CD4-positive, alpha-beta T cell (primary cell): Measurements from ENCODE around the gene MGAT5B. TPM values are rescaled to one million over a fixed set of nuclear protein-coding genes. Genes with fewer than 3 reads are reported as not detected.

Experiments used
- ATAC-seq: fragments of 200-7000 bp; cut with Tn5 transposase; one replicate; pipeline ENCODE4 v1.10.0; 2022; ENCODE audit warnings: mild to moderate bottlenecking; ENCODE audit not compliant: poor library complexity
- CTCF ChIA-PET: fragments of 350-600 bp; sonication (Branson Sonifier 250); formaldehyde crosslinking; loops from one replicate; lab custom pipeline; 2021; ENCODE audit warnings: antibody characterized with exemption, inconsistent platforms; lab: Charles Lee
- POLR2A ChIA-PET: fragments of 350-600 bp; sonication (Branson Sonifier 250); formaldehyde crosslinking; loops from one replicate; lab custom pipeline; 2021; ENCODE audit warnings: antibody characterized with exemption, inconsistent platforms; lab: Charles Lee
- DNase-seq, 14 experiments: peaks; one replicate each; pipeline ENCODE4 v3.0.0-alpha.2; 2013 to 2020; ENCODE audit warnings: mixed read lengths in 2 of 14
- H3K27ac ChIP-seq, 2 donors: one replicate each; pipeline versions ENCODE4 v1.5.1 to v1.7.0; 2013; ENCODE audit warnings: low read length in 2 of 2, low read depth in 1 of 2, mild to moderate bottlenecking in 1 of 2
- H3K27me3 ChIP-seq, 2 experiments: 1 replicate in 1 of 2; 2 replicates in 1 of 2; pipeline versions ENCODE4 v1.6.1 to v1.7.0; 2013; ENCODE audit warnings: low read length in 2 of 2, control low read depth in 1 of 2, mild to moderate bottlenecking in 1 of 2, moderate library complexity in 1 of 2; ENCODE audit not compliant: insufficient read depth in 2 of 2, control insufficient read depth in 1 of 2
- H3K36me3 ChIP-seq: one replicate; pipeline ENCODE4 v1.6.1; 2013; ENCODE audit warnings: low read length, control low read depth; ENCODE audit not compliant: insufficient read depth
- H3K4me1 ChIP-seq: one replicate; pipeline ENCODE4 v1.6.1; 2013; ENCODE audit warnings: low read length, control low read depth; ENCODE audit not compliant: insufficient read depth
- H3K4me3 ChIP-seq: one replicate; pipeline ENCODE4 v1.5.1; 2013; ENCODE audit warnings: mild to moderate bottlenecking, low read length, moderate library complexity
- H3K9me3 ChIP-seq, 2 experiments: 1 replicate in 1 of 2; 2 replicates in 1 of 2; pipeline versions ENCODE4 v1.6.1 to v1.7.0; 2013; ENCODE audit warnings: low read length in 2 of 2, mild to moderate bottlenecking in 2 of 2, control low read depth in 1 of 2, moderate library complexity in 1 of 2; ENCODE audit not compliant: control insufficient read depth in 1 of 2, insufficient read depth in 1 of 2
- H3K27ac Mint-ChIP-seq: one replicate; pipeline ENCODE4 v1.8.0; 2020; ENCODE audit warnings: mixed read lengths
- H3K27me3 Mint-ChIP-seq: one replicate; pipeline ENCODE4 v1.8.0; 2021; ENCODE audit warnings: mixed read lengths
- H3K36me3 Mint-ChIP-seq: one replicate; pipeline ENCODE4 v1.8.0; 2021; ENCODE audit warnings: low read depth, mixed read lengths
- H3K4me1 Mint-ChIP-seq: one replicate; pipeline ENCODE4 v1.8.0; 2021; ENCODE audit warnings: low read depth, mixed read lengths
- H3K4me3 Mint-ChIP-seq: one replicate; pipeline ENCODE4 v1.8.0; 2020; ENCODE audit warnings: mild to moderate bottlenecking, mixed read lengths
- H3K9me3 Mint-ChIP-seq: one replicate; pipeline ENCODE4 v1.8.0; 2020; ENCODE audit warnings: mixed read lengths
- intact Hi-C, 2 experiments: fragments of 100-400 bp; cut with DNase I in 1 of 2; cut with micrococcal nuclease in 1 of 2; formaldehyde crosslinking; loops; one replicate each; pipeline versions ENCODE4 v1.15.1 to v1.9.0; 2023 to 2025; cut with DNase I, micrococcal nuclease
- total RNA-seq, 174 experiments: library from RNA in 2 of 174; stranded (reverse) in 2 of 174; gene quantifications; one replicate each; pipeline ENCODE4 v1.2.3 and lab custom pipeline; 2021 to 2026
- TF ChIP-seq, protein P1 (sequence below): fragments of 200-600 bp; IDR thresholded peaks from one replicate; pipeline ENCODE4 v1.8.0; 2022; ENCODE audit warnings: antibody characterized with exemption, mild to moderate bottlenecking

Gene MGAT5B
- total RNA-seq, 2 experiments from 2014 or later, result 0.28 to 0.77 TPM

DNA sequence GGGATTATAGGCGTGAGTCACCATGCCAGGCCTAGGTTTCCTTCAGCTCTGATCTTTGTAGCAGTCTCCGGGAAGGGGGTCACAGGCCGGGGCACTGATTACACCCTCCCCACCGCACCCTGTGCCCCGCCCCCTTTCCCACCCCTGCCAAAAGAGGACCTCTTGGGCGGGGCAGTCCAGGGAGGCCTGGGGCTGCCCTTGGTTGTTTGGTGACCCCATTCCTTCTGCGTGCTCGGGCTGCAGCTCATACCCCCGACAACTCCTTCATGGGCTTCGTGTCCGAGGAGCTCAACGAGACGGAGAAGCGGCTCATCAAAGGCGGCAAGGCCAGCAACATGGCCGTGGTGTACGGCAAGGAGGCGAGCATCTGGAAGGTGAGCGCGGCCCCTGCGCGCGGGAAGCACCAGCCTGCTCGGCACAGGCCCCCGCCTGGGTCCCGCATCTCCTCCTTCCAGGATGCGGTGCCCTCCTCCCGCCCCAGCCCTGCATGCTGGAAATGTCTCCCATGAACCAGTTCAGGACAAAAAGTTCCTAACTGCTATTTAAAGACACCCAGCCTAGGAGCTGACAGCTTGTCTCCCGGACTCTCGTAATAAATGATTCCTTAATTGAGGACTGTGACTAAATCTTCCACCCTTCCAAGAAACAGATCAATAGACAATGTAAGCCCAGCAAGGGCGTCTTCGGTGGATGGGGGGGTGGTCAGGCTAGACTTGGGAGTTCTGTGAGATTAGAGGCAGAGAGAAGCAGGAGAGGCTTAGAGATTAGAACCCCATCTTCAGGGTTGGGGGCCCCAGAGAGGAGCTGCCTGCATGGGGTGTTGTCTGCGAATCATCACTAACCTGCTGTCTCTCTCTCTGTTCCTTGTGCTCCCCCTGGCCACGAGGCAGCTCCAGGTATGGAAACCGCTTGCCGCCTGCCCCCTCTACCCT lies 64.5 kb downstream of the MGAT5B start:
- Mint-ChIP-seq H3K27me3 (no peaks in the 10 kb centered on the region), H3K4me1 (no peaks in the 10 kb centered on the region), H3K27ac (no peak overlapping the region), H3K4me3 (no peak overlapping the region), H3K36me3 (no peaks in the 10 kb centered on the region), H3K9me3 (no peaks in the 10 kb centered on the region)
- DNase-seq (no peak), ATAC-seq (no peak)
- H3K4me1 ChIP-seq, result no peaks in the 10 kb centered on the region
- H3K36me3 ChIP-seq, result no peaks in the 10 kb centered on the region
- H3K27ac ChIP-seq, result no peak overlapping the region
- POLR2A ChIA-PET, result no interaction called here
- TF ChIP-seq, protein P1, sequence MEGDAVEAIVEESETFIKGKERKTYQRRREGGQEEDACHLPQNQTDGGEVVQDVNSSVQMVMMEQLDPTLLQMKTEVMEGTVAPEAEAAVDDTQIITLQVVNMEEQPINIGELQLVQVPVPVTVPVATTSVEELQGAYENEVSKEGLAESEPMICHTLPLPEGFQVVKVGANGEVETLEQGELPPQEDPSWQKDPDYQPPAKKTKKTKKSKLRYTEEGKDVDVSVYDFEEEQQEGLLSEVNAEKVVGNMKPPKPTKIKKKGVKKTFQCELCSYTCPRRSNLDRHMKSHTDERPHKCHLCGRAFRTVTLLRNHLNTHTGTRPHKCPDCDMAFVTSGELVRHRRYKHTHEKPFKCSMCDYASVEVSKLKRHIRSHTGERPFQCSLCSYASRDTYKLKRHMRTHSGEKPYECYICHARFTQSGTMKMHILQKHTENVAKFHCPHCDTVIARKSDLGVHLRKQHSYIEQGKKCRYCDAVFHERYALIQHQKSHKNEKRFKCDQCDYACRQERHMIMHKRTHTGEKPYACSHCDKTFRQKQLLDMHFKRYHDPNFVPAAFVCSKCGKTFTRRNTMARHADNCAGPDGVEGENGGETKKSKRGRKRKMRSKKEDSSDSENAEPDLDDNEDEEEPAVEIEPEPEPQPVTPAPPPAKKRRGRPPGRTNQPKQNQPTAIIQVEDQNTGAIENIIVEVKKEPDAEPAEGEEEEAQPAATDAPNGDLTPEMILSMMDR, result no peak
- CTCF ChIA-PET, result no interaction called here
- no peaks in the 10 kb centered on the region for H3K9me3 ChIP-seq
- H3K4me3 ChIP-seq, result no peak overlapping the region
- no peaks in the 10 kb centered on the region for H3K27me3 ChIP-seq
- intact Hi-C loops, result no loop called here

DNA sequence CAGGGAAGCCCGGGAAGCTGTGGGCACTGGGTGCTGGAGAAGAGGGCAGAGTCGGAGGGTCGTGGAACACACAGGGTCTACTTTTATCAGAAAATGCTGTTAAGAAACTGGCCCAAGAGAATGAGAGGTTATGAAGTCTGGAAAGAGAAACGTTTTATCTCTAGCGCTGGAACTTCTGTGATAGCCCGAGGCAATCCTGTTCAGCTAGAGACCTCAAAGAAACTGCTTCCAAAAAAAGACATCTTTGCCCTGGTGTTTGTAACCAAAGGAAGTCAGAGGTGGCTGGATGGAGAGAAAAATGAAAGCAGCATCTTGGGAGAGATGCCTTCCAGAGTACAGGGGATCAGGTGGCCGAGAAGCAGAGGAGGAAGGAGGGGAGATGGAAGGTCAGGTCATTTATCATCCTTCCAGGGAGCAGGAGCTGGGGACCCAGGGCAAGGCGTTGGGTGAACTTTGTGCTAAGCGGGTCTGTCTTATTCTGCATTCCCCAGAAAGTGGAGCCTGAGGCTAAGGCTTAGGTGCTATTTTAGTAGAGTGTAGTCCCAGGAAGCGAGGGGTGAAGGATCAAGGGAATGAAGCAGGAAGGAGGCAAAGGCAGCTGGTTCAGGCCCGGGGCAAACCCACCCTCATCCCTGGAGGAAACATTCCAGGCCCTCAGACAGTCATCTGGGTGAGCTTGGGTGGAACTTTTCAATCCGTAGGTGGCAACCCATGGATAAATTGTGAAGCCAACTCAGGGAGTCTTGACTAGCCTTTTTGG lies 66.5 kb downstream of the MGAT5B start:
- no peaks in the 10 kb centered on the region for H3K9me3 Mint-ChIP-seq
- no peak overlapping the region for H3K4me3 Mint-ChIP-seq
- H3K27me3 Mint-ChIP-seq, result no peaks in the 10 kb centered on the region
- H3K27me3 ChIP-seq, result no peaks in the 10 kb centered on the region
- H3K36me3 ChIP-seq, result no peaks in the 10 kb centered on the region
- no peaks in the 10 kb centered on the region for H3K9me3 ChIP-seq
- POLR2A ChIA-PET, result no interaction called here
- intact Hi-C loops, result no loop called here
- TF ChIP-seq, protein P1, result no peak
- H3K27ac ChIP-seq, result no peak overlapping the region
- no peak for ATAC-seq
- no peak overlapping the region for H3K4me3 ChIP-seq
- no peaks in the 10 kb centered on the region for H3K36me3 Mint-ChIP-seq
- DNase-seq, result no peak
- no peaks in the 10 kb centered on the region for H3K4me1 Mint-ChIP-seq
- no peak overlapping the region for H3K27ac Mint-ChIP-seq
- no peaks in the 10 kb centered on the region for H3K4me1 ChIP-seq
- CTCF ChIA-PET, result interaction anchor here (0.5 kb wide), 1 partner anchor 62 kb away, joined by 3 read pairs; no protein-coding TSS in a partner anchor

DNA sequence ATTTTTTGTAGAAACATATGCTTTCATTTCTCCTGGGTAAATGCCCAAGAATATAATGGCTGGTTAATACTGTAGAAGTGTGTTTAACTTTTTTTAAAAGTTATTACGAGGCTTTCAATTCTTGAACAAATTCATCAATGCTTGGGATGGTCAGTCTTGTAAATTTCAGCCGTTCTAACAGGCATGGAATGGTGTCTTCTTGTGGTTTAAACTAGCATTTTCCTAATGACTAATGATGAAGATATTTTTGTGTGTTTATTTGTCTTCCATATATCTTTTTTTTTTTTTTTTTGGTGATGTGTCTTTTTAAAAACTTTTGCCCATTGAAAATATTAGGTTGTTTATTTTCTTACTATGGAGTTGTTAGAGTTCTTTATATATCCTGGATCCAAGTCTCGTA lies 67.1 kb downstream of the MGAT5B start:
- Histone ChIP-seq H3K9me3 (no peaks in the 10 kb centered on the region), H3K27ac (no peak overlapping the region), H3K27me3 (no peaks in the 10 kb centered on the region), H3K4me3 (no peak overlapping the region), H3K36me3 (no peaks in the 10 kb centered on the region), H3K4me1 (no peaks in the 10 kb centered on the region)
- CTCF ChIA-PET, result interaction anchor here (0.5 kb wide), 1 partner anchor 61 kb away, joined by 3 read pairs; no protein-coding TSS in a partner anchor
- no peaks in the 10 kb centered on the region for H3K27me3 Mint-ChIP-seq
- H3K4me1 Mint-ChIP-seq, result no peaks in the 10 kb centered on the region
- H3K36me3 Mint-ChIP-seq, result no peaks in the 10 kb centered on the region
- TF ChIP-seq, protein P1, result no peak
- POLR2A ChIA-PET, result no interaction called here
- H3K4me3 Mint-ChIP-seq, result no peak overlapping the region
- intact Hi-C loops, result no loop called here
- DNase-seq, result no peak
- ATAC-seq, result no peak
- no peak overlapping the region for H3K27ac Mint-ChIP-seq
- H3K9me3 Mint-ChIP-seq, result no peaks in the 10 kb centered on the region
